Pancreas (tissue), 10 donors: ENCODE data around the gene HSPA14. TPM values are rescaled to one million over a fixed set of nuclear protein-coding genes. Genes with fewer than 3 reads are reported as not detected.

Experiments
- ATAC-seq, 4 donors: fragments of 200-7000 bp; cut with Tn5 transposase; one replicate each; pipeline versions ENCODE4 v1.8.0 to v1.9.1; 2020; ENCODE audit warnings: mild to moderate bottlenecking in 4 of 4, moderate library complexity in 4 of 4
- DNase-seq, 6 donors: peaks; one replicate each; pipeline ENCODE4 v3.0.0-alpha.2; 2020
- FAIRE-seq: peaks from 2 replicates; lab custom pipeline; 2012; peaks lifted over from hg19 to GRCh38; lab: Jason Lieb, UNC
- H3K27ac ChIP-seq, 4 donors: fragments of 200-600 bp; sonication (generic); 1 replicate in 3 of 4; 2 replicates in 1 of 4; pipeline versions ENCODE4 v1.5.0 to v1.8.0; 2020
- H3K27me3 ChIP-seq, 4 donors: fragments of 200-600 bp; one replicate each; pipeline ENCODE4 v1.8.0; 2021
- H3K36me3 ChIP-seq, 3 donors: fragments of 200-600 bp; sonication (generic) in 1 of 3; one replicate each; pipeline versions ENCODE4 v1.5.0 to v1.8.0; 2020 to 2021
- H3K4me1 ChIP-seq, 3 donors: fragments of 200-600 bp; one replicate each; pipeline ENCODE4 v1.8.0; 2021
- H3K4me3 ChIP-seq, 4 donors: fragments of 200-600 bp; sonication (generic) in 2 of 4; one replicate each; pipeline versions ENCODE4 v1.5.0 to v1.8.0; 2020 to 2021
- H3K9me3 ChIP-seq, 4 donors: fragments of 200-600 bp; one replicate each; pipeline ENCODE4 v1.8.0; 2021
- CTCF ChIP-seq, 4 donors: fragments of 200-600 bp; sonication (generic) in 3 of 4; IDR thresholded peaks; one replicate each; pipeline versions ENCODE4 v1.5.0 to v1.8.0; 2021; ENCODE audit warnings: antibody characterized with exemption in 4 of 4
- WGBS, 2 donors: extraction: QIAGEN DNeasy Blood & Tissue Kit; methylation state at CpG; one replicate each; pipeline ENCODE4 v1.1.7; 2013; 5-methylcytosine and 5-hydroxymethylcytosine counted together
- intact Hi-C, 3 donors: fragments of 100-400 bp; cut with DNase I; formaldehyde crosslinking; loops; one replicate each; pipeline versions ENCODE4 v1.11.1 to v1.14.2; 2022
- polyA plus RNA-seq, 2 donors: library from polyadenylated mRNA; stranded (reverse); fragments of 200-250 nt; gene quantifications; one replicate each; pipeline ENCODE4 v1.2.3, GENCODE V29; 2013
- total RNA-seq, 6 donors: library from RNA; stranded (reverse); fragmentation: NEBNext Ultra II Directional in 4 of 6; extraction: Animal tissue kit (Norgen Biotek cat#: 25700) in 4 of 6; gene quantifications; one replicate each; pipeline versions ENCODE4 v1.2.1 to v1.2.4, GENCODE V29; 2021 to 2023
- donor health status: healthy with polysubstance abuse.
- donor health status: DM: no; HTN: no; CAD: no; lungs with moderate emphysema.
- donor health status: DM: no; HTN: no; CAD: no.
- donor health status: control.
- donor health status: control.
- donor health status: Bipolar disorder and iron deficiency.
- donor health status: DM: yes; HTN: yes; CAD: no.
- donor health status: DM: no; HTN: no; CAD: no.
- donor health status: DM: no; HTN: no; CAD: no.
- donor health status: DM: yes; HTN: yes; CAD: no.

Gene HSPA14
- total and polyA plus RNA-seq, 8 donors, result 3.1 to 10.4 (median 5.3) TPM

GRCh38 chr10:14909101-14909500 lies 71.0 kb downstream of the HSPA14 start:
- 89 to 91% methylated on average over 2 of the region's 2 CpGs for WGBS, 2 donors
- Histone ChIP-seq H3K27ac (no peak overlapping the region), H3K36me3 (peaks cover 0 to 5% (median 0%) of the 10 kb centered on the region in 3 donors), H3K4me1 (no peaks in the 10 kb centered on the region), H3K4me3 (no peak overlapping the region), H3K27me3 (no peaks in the 10 kb centered on the region), H3K9me3 (no peaks in the 10 kb centered on the region)
- intact Hi-C loops, result no loop called here
- TF ChIP-seq CTCF (IDR thresholded peaks at IDR 0.05), result no peak
- DNase-seq (no peak), FAIRE-seq (no peak), ATAC-seq (no peak)

GRCh38 chr10:14910953-14911352 lies 72.8 kb downstream of the HSPA14 start:
- DNase-seq (no peak), ATAC-seq (no peak), FAIRE-seq (no peak)
- Histone ChIP-seq H3K27ac (no peak overlapping the region), H3K27me3 (no peaks in the 10 kb centered on the region), H3K36me3 (peaks cover 0 to 5% (median 0%) of the 10 kb centered on the region in 3 donors), H3K4me1 (no peaks in the 10 kb centered on the region), H3K9me3 (no peaks in the 10 kb centered on the region), H3K4me3 (no peak overlapping the region)
- no peak for TF ChIP-seq CTCF (IDR thresholded peaks at IDR 0.05)
- intact Hi-C loops, result no loop called here
- 98% methylated on average over 4 of the region's 4 CpGs for WGBS, 2 donors

- Histone ChIP-seq H3K4me3 (no peak overlapping the region), H3K36me3 (peaks cover 0 to 5% (median 0%) of the 10 kb centered on the region in 3 donors), H3K9me3 (no peaks in the 10 kb centered on the region), H3K27ac (no peak overlapping the region), H3K27me3 (no peaks in the 10 kb centered on the region), H3K4me1 (no peaks in the 10 kb centered on the region)
- no peak for ATAC-seq
- no peak for FAIRE-seq
- DNase-seq, result no peak
- intact Hi-C loops, result no loop called here
- 82 to 97% methylated on average over 3 of the region's 3 CpGs for WGBS, 2 donors
- no peak for TF ChIP-seq CTCF (IDR thresholded peaks at IDR 0.05)
Measured at GRCh38 chr10:14911801-14912200, 73.7 kb downstream of the HSPA14 start.

- FAIRE-seq (no peak), DNase-seq (no peak), ATAC-seq (no peak)
- Histone ChIP-seq H3K36me3 (peaks cover 6 to 20% (median 9%) of the 10 kb centered on the region in 3 donors), H3K27me3 (no peaks in the 10 kb centered on the region), H3K4me1 (no peaks in the 10 kb centered on the region), H3K4me3 (no peak overlapping the region), H3K9me3 (no peaks in the 10 kb centered on the region), H3K27ac (no peak overlapping the region)
- 98 to 100% methylated on average over 2 of the region's 2 CpGs for WGBS, 2 donors
- TF ChIP-seq CTCF (IDR thresholded peaks at IDR 0.05), result no peak
- intact Hi-C loops, result no loop called here
Measured at GRCh38 chr10:14916600-14916999, 78.5 kb downstream of the HSPA14 start.

GRCh38 chr10:14917827-14918226 lies 79.7 kb downstream of the HSPA14 start:
- no peak for FAIRE-seq
- no peaks in the 10 kb centered on the region for H3K4me1 ChIP-seq
- no peak overlapping the region for H3K4me3 ChIP-seq
- no peak overlapping the region for H3K27ac ChIP-seq
- intact Hi-C loops, result no loop called here
- no peaks in the 10 kb centered on the region for H3K27me3 ChIP-seq
- ATAC-seq, result no peak
- 97 to 99% methylated on average over 3 of the region's 3 CpGs for WGBS, 2 donors
- DNase-seq, result no peak
- H3K36me3 ChIP-seq, result peaks cover 6 to 24% (median 9%) of the 10 kb centered on the region in 3 donors
- no peak for TF ChIP-seq CTCF (IDR thresholded peaks at IDR 0.05)
- H3K9me3 ChIP-seq, result no peaks in the 10 kb centered on the region
